Measurements from ENCODE around the gene HMCN2. TPM values are rescaled to one million over a fixed set of nuclear protein-coding genes. Genes with fewer than 3 reads are reported as not detected.

Gene HMCN2
- total RNA-seq, 2 experiments from 2014 or later: not detected

DNA sequence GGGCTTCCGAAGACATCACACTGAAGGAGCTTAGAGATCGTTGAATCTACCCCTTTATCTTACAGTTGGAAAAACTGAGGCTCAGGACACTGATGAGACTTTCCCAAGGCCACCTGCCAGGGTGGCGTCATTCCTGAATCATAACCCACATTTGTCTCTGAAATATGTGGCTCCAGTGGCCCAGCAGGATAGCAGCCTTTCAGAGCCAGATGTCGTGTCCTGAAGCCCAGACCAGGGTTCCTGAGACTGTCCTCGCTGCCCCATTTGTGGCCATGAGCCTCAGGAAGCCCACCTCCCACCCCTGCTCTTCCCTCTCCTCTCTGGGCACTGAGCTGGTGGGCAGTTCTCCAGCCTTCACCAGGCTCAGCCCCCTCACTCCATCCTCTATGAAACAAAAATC is 2.4 kb downstream of the HMCN2 start:
- ChIA-PET CTCF (ENCODE audit: unreplicated experiment) (no interaction called here), POLR2A (interaction anchor here (0.6 kb wide), 1 partner anchor 62 kb away, joined by 8 read pairs; no protein-coding TSS in a partner anchor)
- no peaks in the 10 kb centered on the region for H3K79me2 ChIP-seq (ENCODE audit: insufficient read depth, low read depth, low read length)
- H3K4me2 ChIP-seq (ENCODE audit: low read length): no peak overlapping the region
- BruUV-seq (replicated peaks): no TSS peak
- no peaks in the 10 kb centered on the region for H3K9me2 ChIP-seq (ENCODE audit: insufficient read depth, low read length)
- intact Hi-C loops (cut with micrococcal nuclease; ENCODE audit: unreplicated experiment): no loop called here
- no peaks in the 10 kb centered on the region for H3K9me3 ChIP-seq (ENCODE audit: low read length)
- H4K20me1 ChIP-seq (ENCODE audit: insufficient read depth, low read length): no peaks in the 10 kb centered on the region
- no peak for DNase-seq (ENCODE audit: low spot score)
- H3K4me3 ChIP-seq (ENCODE audit: low read depth, low read length, poor library complexity, severe bottlenecking): no peak overlapping the region
- no peaks in the 10 kb centered on the region for H3K36me3 ChIP-seq (ENCODE audit: insufficient read depth, low read length)
- H3K4me1 ChIP-seq (ENCODE audit: insufficient read depth, low read length, poor library complexity, severe bottlenecking): no peaks in the 10 kb centered on the region
- no peak overlapping the region for H3K27ac ChIP-seq (ENCODE audit: low read depth, low read length, poor library complexity, severe bottlenecking)
- no peak overlapping the region for H2AFZ ChIP-seq (ENCODE audit: low read length)
- TF ChIP-seq, protein P1, sequence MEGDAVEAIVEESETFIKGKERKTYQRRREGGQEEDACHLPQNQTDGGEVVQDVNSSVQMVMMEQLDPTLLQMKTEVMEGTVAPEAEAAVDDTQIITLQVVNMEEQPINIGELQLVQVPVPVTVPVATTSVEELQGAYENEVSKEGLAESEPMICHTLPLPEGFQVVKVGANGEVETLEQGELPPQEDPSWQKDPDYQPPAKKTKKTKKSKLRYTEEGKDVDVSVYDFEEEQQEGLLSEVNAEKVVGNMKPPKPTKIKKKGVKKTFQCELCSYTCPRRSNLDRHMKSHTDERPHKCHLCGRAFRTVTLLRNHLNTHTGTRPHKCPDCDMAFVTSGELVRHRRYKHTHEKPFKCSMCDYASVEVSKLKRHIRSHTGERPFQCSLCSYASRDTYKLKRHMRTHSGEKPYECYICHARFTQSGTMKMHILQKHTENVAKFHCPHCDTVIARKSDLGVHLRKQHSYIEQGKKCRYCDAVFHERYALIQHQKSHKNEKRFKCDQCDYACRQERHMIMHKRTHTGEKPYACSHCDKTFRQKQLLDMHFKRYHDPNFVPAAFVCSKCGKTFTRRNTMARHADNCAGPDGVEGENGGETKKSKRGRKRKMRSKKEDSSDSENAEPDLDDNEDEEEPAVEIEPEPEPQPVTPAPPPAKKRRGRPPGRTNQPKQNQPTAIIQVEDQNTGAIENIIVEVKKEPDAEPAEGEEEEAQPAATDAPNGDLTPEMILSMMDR (conservative IDR thresholded peaks at IDR 0.05; ENCODE audit: low read length): no peak
- TF ChIP-seq EZH2phosphoT487 (IDR thresholded peaks at IDR 0.05; ENCODE audit: borderline replicate concordance, low read depth, low read length): no peak

DNA sequence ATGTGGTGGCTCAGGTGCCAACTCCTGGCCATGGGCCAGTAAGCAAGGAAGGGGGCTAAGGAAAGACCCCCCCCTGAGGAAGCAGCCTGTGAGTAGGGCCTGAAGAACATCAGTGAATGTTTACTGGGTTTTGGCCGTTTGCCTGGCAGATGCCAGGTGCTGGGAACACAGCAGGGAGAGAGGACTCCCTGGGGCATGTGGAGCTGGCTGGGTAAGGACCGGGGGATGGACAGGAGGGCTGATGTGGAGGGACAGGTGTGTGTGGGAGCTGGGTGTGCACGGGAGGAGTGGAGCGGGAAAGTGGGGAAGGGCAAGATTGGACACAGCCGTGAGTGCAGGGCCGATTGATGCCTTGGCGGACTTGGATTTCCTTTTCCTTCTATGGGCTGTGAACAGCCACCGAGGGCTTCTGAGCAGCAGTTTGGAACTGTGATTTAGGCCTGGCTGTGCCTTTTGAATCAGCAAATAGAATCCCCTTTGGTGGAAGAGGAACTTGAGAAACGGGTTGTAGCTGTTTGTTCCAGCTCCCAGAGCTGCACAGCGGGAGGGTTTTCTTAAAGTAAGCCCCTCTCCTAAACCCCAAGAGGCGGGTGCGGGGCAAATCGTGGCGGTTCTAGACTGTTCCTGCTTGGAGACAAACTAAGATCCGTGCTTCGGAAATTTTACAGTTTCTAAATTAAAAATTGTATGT is 3.1 kb downstream of the HMCN2 start:
- Histone ChIP-seq H2AFZ (ENCODE audit: low read length) (no peak overlapping the region), H3K4me2 (ENCODE audit: low read length) (no peak overlapping the region), H3K9me3 (ENCODE audit: low read length) (no peaks in the 10 kb centered on the region), H4K20me1 (ENCODE audit: insufficient read depth, low read length) (no peaks in the 10 kb centered on the region), H3K27ac (ENCODE audit: low read depth, low read length, poor library complexity, severe bottlenecking) (no peak overlapping the region), H3K36me3 (ENCODE audit: insufficient read depth, low read length) (no peaks in the 10 kb centered on the region), H3K79me2 (ENCODE audit: insufficient read depth, low read depth, low read length) (no peaks in the 10 kb centered on the region), H3K4me1 (ENCODE audit: insufficient read depth, low read length, poor library complexity, severe bottlenecking) (no peaks in the 10 kb centered on the region), H3K9me2 (ENCODE audit: insufficient read depth, low read length) (no peaks in the 10 kb centered on the region), H3K4me3 (ENCODE audit: low read depth, low read length, poor library complexity, severe bottlenecking) (no peak overlapping the region)
- ChIA-PET POLR2A (interaction anchor here (0.6 kb wide), 1 partner anchor 63 kb away, joined by 8 read pairs; no protein-coding TSS in a partner anchor), CTCF (ENCODE audit: unreplicated experiment) (no interaction called here)
- intact Hi-C loops (cut with micrococcal nuclease; ENCODE audit: unreplicated experiment): no loop called here
- no TSS peak for BruUV-seq (replicated peaks)
- no peak for DNase-seq (ENCODE audit: low spot score)
- TF ChIP-seq, protein P1 (conservative IDR thresholded peaks at IDR 0.05; ENCODE audit: low read length): no peak

DNA sequence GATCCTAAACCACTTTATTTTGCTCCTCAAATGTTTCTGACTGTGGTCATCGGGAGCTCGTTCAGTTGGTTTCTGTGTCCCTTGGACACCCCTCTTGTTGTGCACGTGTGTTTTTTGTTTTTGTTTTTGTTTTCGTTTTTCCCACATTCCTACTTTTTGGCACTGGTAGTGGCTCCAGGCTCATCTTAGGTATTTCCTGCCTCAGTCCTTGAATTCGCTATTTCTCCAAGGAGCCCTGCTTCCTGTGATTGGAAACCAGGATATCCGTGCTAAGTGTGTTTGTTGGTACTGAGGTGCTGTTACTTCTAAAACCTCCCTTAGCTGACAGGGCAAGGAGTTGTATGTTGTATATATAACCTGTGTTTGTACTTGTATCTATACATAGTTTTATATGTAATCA is 5.9 kb downstream of the HMCN2 start:
- Histone ChIP-seq H2AFZ (ENCODE audit: low read length) (no peak overlapping the region), H3K4me2 (ENCODE audit: low read length) (no peak overlapping the region), H3K9me3 (ENCODE audit: low read length) (no peaks in the 10 kb centered on the region), H3K9me2 (ENCODE audit: insufficient read depth, low read length) (no peaks in the 10 kb centered on the region), H3K4me1 (ENCODE audit: insufficient read depth, low read length, poor library complexity, severe bottlenecking) (no peaks in the 10 kb centered on the region), H3K79me2 (ENCODE audit: insufficient read depth, low read depth, low read length) (no peaks in the 10 kb centered on the region), H3K4me3 (ENCODE audit: low read depth, low read length, poor library complexity, severe bottlenecking) (no peak overlapping the region), H4K20me1 (ENCODE audit: insufficient read depth, low read length) (no peaks in the 10 kb centered on the region), H3K27ac (ENCODE audit: low read depth, low read length, poor library complexity, severe bottlenecking) (no peak overlapping the region), H3K36me3 (ENCODE audit: insufficient read depth, low read length) (no peaks in the 10 kb centered on the region)
- intact Hi-C loops (cut with micrococcal nuclease; ENCODE audit: unreplicated experiment): no loop called here
- no peak for DNase-seq (ENCODE audit: low spot score)
- no peak for TF ChIP-seq EZH2phosphoT487 (IDR thresholded peaks at IDR 0.05; ENCODE audit: borderline replicate concordance, low read depth, low read length)
- TF ChIP-seq, protein P1 (conservative IDR thresholded peaks at IDR 0.05; ENCODE audit: low read length): no peak
- BruUV-seq (replicated peaks): no TSS peak
- ChIA-PET POLR2A (no interaction called here), CTCF (ENCODE audit: unreplicated experiment) (no interaction called here)

All from OCI-LY7 (cell line).